ENCODE measurements around the gene ARL2BP. TPM values are rescaled to one million over a fixed set of nuclear protein-coding genes. Genes with fewer than 3 reads are reported as not detected.
"Not testable (repeated sequence)": the region's sequence is repeated elsewhere in the genome, so short reads cannot be mapped to it uniquely, and the experiment has no call there.

ARL2BP gene
- total RNA-seq = 10 to 100 TPM; 28.3 to 32.3 TPM

- peak within 1 kb of the TSS; percentile 94 for H3K4me3 Mint-ChIP-seq
- H3K27ac Mint-ChIP-seq = peak within 1 kb of the TSS; percentile 90 to 98
- H3K4me1 Mint-ChIP-seq (ENCODE audit: low read depth in 2 of 2) = peaks cover 33 to 34% of the 10 kb centered on the region in 2 donors
- no peaks in the 10 kb centered on the region for H3K27me3 Mint-ChIP-seq
- no peaks in the 10 kb centered on the region for H3K9me3 Mint-ChIP-seq
- ATAC-seq = peak; percentile 98 to 99
- DNase-seq (ENCODE audit: low spot score) = peak; percentile 99
- H3K36me3 Mint-ChIP-seq = peaks cover 9% of the 10 kb centered on the region
These were observed at the start of gene ARL2BP for GRCh38 chr16:57244767-57245471. ARL2BP (plus strand) TSS chr16:57245259; CDS start chr16:57245368, 109 bp downstream.

- Mint-ChIP-seq H3K36me3 (no peaks in the 10 kb centered on the region), H3K9me3 (no peaks in the 10 kb centered on the region), H3K4me3 (no peak overlapping the region), H3K27me3 (no peaks in the 10 kb centered on the region), H3K4me1 (ENCODE audit: low read depth in 2 of 2) (peaks cover 20 to 22% of the 10 kb centered on the region in 2 donors), H3K27ac (no peak overlapping the region)
- ATAC-seq = no peak
- no peak for DNase-seq (ENCODE audit: low spot score)
These were observed 48.8 kb upstream of the ARL2BP start for GRCh38 chr16:57196286-57196685.

GRCh38 chr16:57196753-57197152, 48.3 kb upstream of the ARL2BP start:
- Mint-ChIP-seq H3K27me3 (no peaks in the 10 kb centered on the region), H3K4me1 (ENCODE audit: low read depth in 2 of 2) (peaks cover 20 to 21% of the 10 kb centered on the region in 2 donors), H3K36me3 (no peaks in the 10 kb centered on the region), H3K4me3 (no peak overlapping the region), H3K27ac (no peak overlapping the region), H3K9me3 (no peaks in the 10 kb centered on the region)
- ATAC-seq (no peak), DNase-seq (ENCODE audit: low spot score) (no peak)

- H3K27me3 Mint-ChIP-seq; H3K27ac Mint-ChIP-seq; DNase-seq (ENCODE audit: low spot score); ATAC-seq; H3K9me3 Mint-ChIP-seq; H3K36me3 Mint-ChIP-seq; H3K4me3 Mint-ChIP-seq: not testable (repeated sequence)
- H3K4me1 Mint-ChIP-seq (ENCODE audit: low read depth in 2 of 2) = peaks cover 13 to 14% of the 10 kb centered on the region in 2 donors
These were observed 44.7 kb upstream of the ARL2BP start for GRCh38 chr16:57200321-57200720.

- not testable (repeated sequence) for DNase-seq (ENCODE audit: low spot score); H3K27me3 Mint-ChIP-seq; H3K4me3 Mint-ChIP-seq; H3K9me3 Mint-ChIP-seq; ATAC-seq; H3K36me3 Mint-ChIP-seq; H3K27ac Mint-ChIP-seq
- H3K4me1 Mint-ChIP-seq (ENCODE audit: low read depth in 2 of 2) = peaks cover 12 to 14% of the 10 kb centered on the region in 2 donors
These were observed 44.1 kb upstream of the ARL2BP start for GRCh38 chr16:57200926-57201325.

- Mint-ChIP-seq H3K27ac (no peak overlapping the region), H3K4me1 (ENCODE audit: low read depth in 2 of 2) (peaks cover 7 to 14% of the 10 kb centered on the region in 2 donors), H3K36me3 (no peaks in the 10 kb centered on the region), H3K27me3 (no peaks in the 10 kb centered on the region), H3K4me3 (no peak overlapping the region), H3K9me3 (no peaks in the 10 kb centered on the region)
- ATAC-seq (no peak), DNase-seq (ENCODE audit: low spot score) (no peak)
These were observed 42.8 kb upstream of the ARL2BP start for GRCh38 chr16:57202095-57202886.

- Mint-ChIP-seq H3K9me3 (no peaks in the 10 kb centered on the region), H3K4me3 (no peak overlapping the region), H3K27ac (no peak overlapping the region), H3K27me3 (no peaks in the 10 kb centered on the region), H3K4me1 (ENCODE audit: low read depth in 2 of 2) (peaks cover 6 to 12% of the 10 kb centered on the region in 2 donors), H3K36me3 (peaks cover 6% of the 10 kb centered on the region)
- ATAC-seq = no peak
- no peak for DNase-seq (ENCODE audit: low spot score)
These were observed 41.6 kb upstream of the ARL2BP start for GRCh38 chr16:57203451-57203850.

GRCh38 chr16:57204675-57205074, 40.4 kb upstream of the ARL2BP start:
- Mint-ChIP-seq H3K27me3 (no peaks in the 10 kb centered on the region), H3K36me3 (peaks cover 6% of the 10 kb centered on the region), H3K4me3 (no peak overlapping the region), H3K4me1 (ENCODE audit: low read depth in 2 of 2) (peaks cover 4 to 9% of the 10 kb centered on the region in 2 donors), H3K27ac (no peak overlapping the region), H3K9me3 (no peaks in the 10 kb centered on the region)
- DNase-seq (ENCODE audit: low spot score) = no peak
- no peak for ATAC-seq

GRCh38 chr16:57208926-57209325, 36.1 kb upstream of the ARL2BP start:
- Mint-ChIP-seq H3K4me3 (no peak overlapping the region), H3K36me3 (peaks cover 15% of the 10 kb centered on the region), H3K4me1 (ENCODE audit: low read depth in 2 of 2) (no peaks in the 10 kb centered on the region), H3K9me3 (no peaks in the 10 kb centered on the region), H3K27ac (no peak overlapping the region), H3K27me3 (no peaks in the 10 kb centered on the region)
- no peak for ATAC-seq
- no peak for DNase-seq (ENCODE audit: low spot score)

- no peaks in the 10 kb centered on the region for H3K4me1 Mint-ChIP-seq (ENCODE audit: low read depth in 2 of 2)
- no peak overlapping the region for H3K27ac Mint-ChIP-seq
- H3K36me3 Mint-ChIP-seq = peaks cover 16% of the 10 kb centered on the region
- DNase-seq (ENCODE audit: low spot score) (no peak), ATAC-seq (no peak)
- H3K27me3 Mint-ChIP-seq = no peaks in the 10 kb centered on the region
- H3K9me3 Mint-ChIP-seq = no peaks in the 10 kb centered on the region
- no peak overlapping the region for H3K4me3 Mint-ChIP-seq
These were observed 35.3 kb upstream of the ARL2BP start for GRCh38 chr16:57209780-57210179.

- DNase-seq (ENCODE audit: low spot score) = no peak
- no peaks in the 10 kb centered on the region for H3K27me3 Mint-ChIP-seq
- peaks cover 12% of the 10 kb centered on the region for H3K9me3 Mint-ChIP-seq
- peaks cover 0 to 4% of the 10 kb centered on the region in 2 donors for H3K4me1 Mint-ChIP-seq (ENCODE audit: low read depth in 2 of 2)
- peaks cover 42% of the 10 kb centered on the region for H3K36me3 Mint-ChIP-seq
- peak overlapping the region in 1 of 2 donors; percentile 7 for H3K27ac Mint-ChIP-seq
- H3K4me3 Mint-ChIP-seq = no peak overlapping the region
- ATAC-seq = no peak
These were observed 31.6 kb upstream of the ARL2BP start for GRCh38 chr16:57213462-57213861.

- Mint-ChIP-seq H3K27ac (no peak overlapping the region), H3K9me3 (peaks cover 12% of the 10 kb centered on the region), H3K4me3 (no peak overlapping the region), H3K4me1 (ENCODE audit: low read depth in 2 of 2) (peaks cover 0 to 4% of the 10 kb centered on the region in 2 donors), H3K36me3 (peaks cover 67% of the 10 kb centered on the region), H3K27me3 (no peaks in the 10 kb centered on the region)
- DNase-seq (ENCODE audit: low spot score) = no peak
- no peak for ATAC-seq
These were observed 28.1 kb upstream of the ARL2BP start for GRCh38 chr16:57216968-57217367.

- no peak for ATAC-seq
- Mint-ChIP-seq H3K36me3 (peaks cover 44% of the 10 kb centered on the region), H3K27ac (no peak overlapping the region), H3K4me3 (no peak overlapping the region), H3K4me1 (ENCODE audit: low read depth in 2 of 2) (peaks cover 0 to 2% of the 10 kb centered on the region in 2 donors), H3K9me3 (peaks cover 3% of the 10 kb centered on the region), H3K27me3 (no peaks in the 10 kb centered on the region)
- DNase-seq (ENCODE audit: low spot score) = no peak
These were observed 22.0 kb upstream of the ARL2BP start for GRCh38 chr16:57223057-57223456.

- no peaks in the 10 kb centered on the region for H3K4me1 Mint-ChIP-seq (ENCODE audit: low read depth in 2 of 2)
- no peak overlapping the region for H3K4me3 Mint-ChIP-seq
- H3K36me3 Mint-ChIP-seq = peaks cover 28% of the 10 kb centered on the region
- no peak for DNase-seq (ENCODE audit: low spot score)
- no peaks in the 10 kb centered on the region for H3K9me3 Mint-ChIP-seq
- no peak overlapping the region for H3K27ac Mint-ChIP-seq
- no peak for ATAC-seq
- no peaks in the 10 kb centered on the region for H3K27me3 Mint-ChIP-seq
These were observed 20.3 kb upstream of the ARL2BP start for GRCh38 chr16:57224651-57225335.
